Stimulated activated CD4-positive, alpha-beta T cell treated with anti-CD3 and anti-CD28 coated beads, TNF-alpha, amount 100 ng/mL, for 1 hour (primary cell): ENCODE measurements around the gene TM2D3.

ENCODE experiments used
- DNase-seq, 3 donors: peaks; one replicate each; pipeline ENCODE4 v3.0.0-alpha.2; 2020; ENCODE audit warnings: low read depth in 3 of 3, low spot score in 1 of 3

Gene TM2D3

DNA sequence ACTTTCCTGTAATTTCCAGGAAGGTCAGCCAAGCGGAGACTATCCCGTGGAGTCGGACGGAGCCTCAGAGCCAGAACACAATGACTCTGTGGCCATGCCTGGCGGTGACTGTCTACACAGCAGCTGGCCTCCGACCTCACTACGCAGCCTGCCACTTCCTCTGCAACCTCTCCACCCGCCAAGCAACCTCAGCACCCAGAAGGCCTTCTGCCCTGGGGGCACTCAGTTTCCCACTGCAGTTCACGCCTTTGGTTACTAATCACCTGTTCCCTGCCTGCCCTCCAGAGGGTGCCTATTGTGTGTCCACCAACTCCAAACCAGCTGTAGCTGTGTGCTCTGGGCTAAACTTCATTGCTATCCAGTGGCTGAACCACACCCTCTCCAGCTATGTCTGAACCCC lies 44.0 kb downstream of the TM2D3 start:
- no peak for DNase-seq

DNA sequence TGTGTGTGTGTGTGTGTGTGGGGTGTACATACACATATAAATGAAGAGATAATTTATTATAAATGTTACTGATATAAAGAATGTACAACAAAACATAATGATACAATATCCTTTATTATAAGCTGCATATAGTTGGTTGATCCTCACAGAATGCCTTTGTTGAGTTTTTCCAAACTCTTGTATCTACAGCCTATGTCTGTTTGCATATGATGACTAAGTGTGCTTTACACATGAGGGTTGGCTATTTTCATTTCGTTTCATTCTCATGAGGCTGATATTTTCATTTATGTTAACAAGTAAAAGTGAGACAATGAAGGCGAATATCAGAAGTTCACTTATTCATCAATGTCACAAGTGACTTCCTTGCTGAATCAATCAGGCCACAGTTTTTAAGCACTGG lies 45.1 kb downstream of the TM2D3 start:
- no peak for DNase-seq

GRCh38 chr15:101604124-101604874 lies 47.9 kb downstream of the TM2D3 start:
- no peak for DNase-seq

GRCh38 chr15:101602801-101603200 lies 49.4 kb downstream of the TM2D3 start:
- DNase-seq = no peak

- DNase-seq = no peak
These were observed 52.1 kb downstream of the TM2D3 start for GRCh38 chr15:101600035-101600434.

DNA sequence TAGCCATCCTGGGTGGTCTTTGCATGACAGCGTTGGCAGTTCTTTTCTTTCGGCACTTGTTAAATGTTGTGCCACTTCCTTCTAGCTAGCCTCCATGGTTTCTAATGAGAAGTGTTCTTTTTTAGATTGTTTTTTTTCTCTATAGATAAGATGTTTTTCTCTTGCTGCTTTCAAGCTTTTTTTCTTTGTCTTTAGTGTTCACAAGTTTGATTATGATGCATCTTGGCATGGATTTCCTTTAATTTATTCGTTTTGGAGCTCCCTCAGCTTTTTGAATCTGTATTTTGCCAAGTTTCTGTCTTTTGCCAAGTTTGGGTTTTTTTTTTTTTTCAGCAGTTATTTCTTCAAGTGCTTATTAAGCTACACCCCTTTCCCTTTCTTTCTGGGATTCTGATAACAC lies 53.1 kb downstream of the TM2D3 start:
- no peak for DNase-seq

GRCh38 chr15:101597360-101597928 lies 54.7 kb downstream of the TM2D3 start:
- no peak for DNase-seq

GRCh38 chr15:101596633-101597032 lies 55.5 kb downstream of the TM2D3 start:
- DNase-seq = no peak
